K562 (cell line): ENCODE results near the gene LAMA2. TPM values are rescaled to one million over a fixed set of nuclear protein-coding genes. Genes with fewer than 3 reads are reported as not detected.

ENCODE experiments used
- ATAC-seq: fragments of 200-7000 bp; cut with Tn5 transposase; 3 replicates; pipeline ENCODE4 v1.9.1; 2020; ENCODE audit warnings: moderate library complexity
- BruUV-seq: library from RNA; stranded (reverse); fragments of 400-500 nt; replicated peaks from 2 replicates; lab custom pipeline; 2021; lab: Mats Ljungman, UMichigan
- CTCF ChIA-PET: fragments of 300-600 bp; formaldehyde crosslinking; extraction: SDS; loops from one replicate; lab custom pipeline; 2021; ENCODE audit warnings: low intra/inter-chr PET ratio; lab: Yijun Ruan, JAX
- POLR2A ChIA-PET: fragments of 300-600, 350-650 bp; sonication (Branson Sonifier 250); formaldehyde crosslinking; extraction: SDS; loops from one replicate; lab custom pipeline; 2021; ENCODE audit warnings: antibody characterized with exemption, inconsistent platforms; lab: Yijun Ruan, JAX
- DNase-seq, 4 experiments: peaks; one replicate each; pipeline versions ENCODE4 v3.0.0 to v3.0.0-alpha.2; 2011 to 2018; ENCODE audit warnings: low spot score in 3 of 4, mixed read lengths in 3 of 4; ENCODE audit errors: extremely low read depth in 1 of 4
- FAIRE-seq: peaks from 2 replicates; lab custom pipeline; 2011; peaks lifted over from hg19 to GRCh38; lab: Jason Lieb, UNC
- H2AFZ ChIP-seq: 2 replicates; pipeline ENCODE4 v1.6.0; 2011; ENCODE audit warnings: low read depth, low read length, control low read depth, inconsistent platforms
- H3K27ac ChIP-seq: fragments of 200-600 bp; 3 replicates; pipeline ENCODE4 v1.8.0; 2011; ENCODE audit warnings: low read depth, mild to moderate bottlenecking, control low read depth, inconsistent platforms, low read length, moderate library complexity, mixed read lengths; ENCODE audit errors: extremely low read depth
- H3K27me3 ChIP-seq, 2 experiments: fragments of 300-600 bp in 1 of 2; 2 replicates in 1 of 2; 3 replicates in 1 of 2; pipeline versions ENCODE4 v1.6.0 to v1.8.0; 2011; ENCODE audit warnings: inconsistent platforms in 2 of 2, low read length in 2 of 2, mild to moderate bottlenecking in 1 of 2, mixed read lengths in 1 of 2, moderate library complexity in 1 of 2; ENCODE audit not compliant: control insufficient read depth in 2 of 2, insufficient read depth in 2 of 2
- H3K36me3 ChIP-seq: fragments of 300-600 bp; 3 replicates; pipeline ENCODE4 v1.8.0; 2011; ENCODE audit warnings: mild to moderate bottlenecking, low read length, inconsistent platforms; ENCODE audit not compliant: control insufficient read depth, insufficient read depth
- H3K4me1 ChIP-seq, 2 experiments: fragments of 200-600 bp in 1 of 2; replicated peaks in 1 of 2; 2 replicates in 1 of 2; 3 replicates in 1 of 2; pipeline versions ENCODE4 v1.5.1 to v1.8.0; 2011; ENCODE audit warnings: inconsistent platforms in 2 of 2, low read length in 2 of 2, mild to moderate bottlenecking in 1 of 2, mixed read lengths in 1 of 2, moderate library complexity in 1 of 2; ENCODE audit not compliant: control insufficient read depth in 2 of 2, insufficient read depth in 2 of 2
- H3K4me2 ChIP-seq: 2 replicates; pipeline ENCODE4 v1.6.1; 2011; ENCODE audit warnings: low read length, control low read depth, inconsistent platforms, mixed read lengths; ENCODE audit not compliant: insufficient read depth
- H3K4me3 ChIP-seq: fragments of 200-600 bp; sonication (generic), shearing (Covaris generic); 2 replicates; pipeline ENCODE4 v1.5.1; 2016; ENCODE audit warnings: control low read depth, inconsistent platforms
- H3K79me2 ChIP-seq: fragments of 200-600 bp; 3 replicates; pipeline ENCODE4 v1.8.0; 2011; ENCODE audit warnings: low read length, inconsistent platforms; ENCODE audit not compliant: control insufficient read depth, insufficient read depth
- H3K9ac ChIP-seq, 2 experiments: 2 replicates each; pipeline versions ENCODE4 v1.6.0 to v1.6.1; 2011; ENCODE audit warnings: low read depth in 2 of 2, low read length in 2 of 2, control low read depth in 1 of 2, inconsistent platforms in 1 of 2, mild to moderate bottlenecking in 1 of 2, mixed read lengths in 1 of 2; ENCODE audit not compliant: insufficient read depth in 1 of 2
- H3K9me1 ChIP-seq: one replicate; pipeline ENCODE4 v1.6.0; 2011; ENCODE audit warnings: inconsistent platforms, mild to moderate bottlenecking, low read length, moderate library complexity; ENCODE audit not compliant: control insufficient read depth, insufficient read depth
- H3K9me3 ChIP-seq: replicated peaks from 2 replicates; pipeline ENCODE4 v1.5.1; 2011; ENCODE audit warnings: low read depth, low read length, inconsistent platforms; ENCODE audit not compliant: control insufficient read depth, insufficient read depth
- H4K20me1 ChIP-seq: replicated peaks from 2 replicates; pipeline ENCODE4 v1.6.1; 2011; ENCODE audit warnings: low read length, inconsistent platforms, mixed read lengths; ENCODE audit not compliant: control insufficient read depth, insufficient read depth
- BCL6 ChIP-seq: fragments of 250-450 bp; sonication (Bioruptor Pico); IDR thresholded peaks from 2 replicates; pipeline ENCODE4 v1.4.0; 2020
- CSDE1 ChIP-seq, 2 experiments: fragments of 450-650 bp; IDR thresholded peaks; 2 replicates each; pipeline ENCODE4 v1.6.1; 2016; ENCODE audit warnings: mild to moderate bottlenecking in 1 of 2
- ELF4 ChIP-seq: fragments of 450-650 bp; formaldehyde crosslinking; IDR thresholded peaks from 2 replicates; pipeline ENCODE4 v1.4.0; 2022; ENCODE audit warnings: missing genetic modification characterization
- HOXB6 ChIP-seq: fragments of 250-450 bp; sonication (Bioruptor Pico); IDR thresholded peaks from 2 replicates; pipeline ENCODE4 v1.5.1; 2022; ENCODE audit warnings: mild to moderate bottlenecking, borderline replicate concordance
- IFI16 ChIP-seq: fragments of 250-450 bp; sonication (Bioruptor Pico); IDR thresholded peaks from 2 replicates; pipeline ENCODE4 v2.1.2; 2022; ENCODE audit warnings: mild to moderate bottlenecking, inconsistent platforms
- KLF1 ChIP-seq: fragments of 450-650 bp; IDR thresholded peaks from 2 replicates; pipeline ENCODE4 v1.6.1; 2016; ENCODE audit warnings: missing genetic modification characterization, missing compliant biosample characterization
- MAFK ChIP-seq: IDR thresholded peaks from 2 replicates; pipeline ENCODE4 v1.6.1; 2011; ENCODE audit warnings: low read length, improper control_type of control experiment
- MECOM ChIP-seq: fragments of 250-450 bp; sonication (Bioruptor Pico); IDR thresholded peaks from 2 replicates; pipeline ENCODE4 v1.8.0; 2022; ENCODE audit warnings: inconsistent platforms
- PCBP1 ChIP-seq: fragments of 200-400 bp; formaldehyde crosslinking; IDR thresholded peaks from 2 replicates; pipeline ENCODE4 v1.6.1; 2018; ENCODE audit warnings: mild to moderate bottlenecking, low read depth, low read length; ENCODE audit not compliant: poor library complexity, severe bottlenecking
- PRPF4 ChIP-seq: fragments of 200-400 bp; formaldehyde crosslinking; IDR thresholded peaks from one replicate; pipeline ENCODE4 v1.6.1; 2017; ENCODE audit warnings: low read length, low read depth, mild to moderate bottlenecking; ENCODE audit not compliant: insufficient read depth, poor library complexity, severe bottlenecking
- RBM14 ChIP-seq: fragments of 200-400 bp; formaldehyde crosslinking; IDR thresholded peaks from 2 replicates; pipeline ENCODE4 v1.6.1; 2018; ENCODE audit warnings: low read depth, mild to moderate bottlenecking, low read length, moderate library complexity, borderline replicate concordance; ENCODE audit not compliant: insufficient read depth
- SMAD1 ChIP-seq: fragments of 150-350 bp; IDR thresholded peaks from 2 replicates; pipeline ENCODE4 v1.6.1; 2014; ENCODE audit warnings: low read length, low read depth; ENCODE audit not compliant: partially characterized antibody
- SMAD3 ChIP-seq: fragments of 450-650 bp; formaldehyde crosslinking; conservative IDR thresholded peaks from 2 replicates; pipeline ENCODE4 v1.4.0; 2020; ENCODE audit warnings: mild to moderate bottlenecking
- SRSF9 ChIP-seq: fragments of 200-400 bp; formaldehyde crosslinking; IDR thresholded peaks from 2 replicates; pipeline ENCODE4 v1.6.1; 2017; ENCODE audit warnings: low read depth, low read length, borderline replicate concordance
- U2AF2 ChIP-seq: fragments of 200-400 bp; formaldehyde crosslinking; optimal IDR thresholded peaks from 2 replicates; pipeline ENCODE3; 2017; ENCODE audit warnings: low read depth, mild to moderate bottlenecking, low read length
- YBX1 ChIP-seq: fragments of 450-650 bp; IDR thresholded peaks from 2 replicates; pipeline ENCODE4 v1.7.1; 2016; ENCODE audit warnings: mild to moderate bottlenecking
- ZNF384 ChIP-seq: IDR thresholded peaks from 2 replicates; pipeline ENCODE4 v1.6.1; 2012; ENCODE audit warnings: low read depth, low read length, improper control_type of control experiment
- ZNF583 ChIP-seq: fragments of 250-450 bp; sonication (Bioruptor Pico); IDR thresholded peaks from 2 replicates; pipeline ENCODE4 v1.4.0; 2020
- ZNF717 ChIP-seq: fragments of 250-450 bp; sonication (Bioruptor Pico); IDR thresholded peaks from 2 replicates; pipeline ENCODE4 v1.5.0; 2021
- WGBS: fragments of 100-300 bp; shearing (Covaris generic); methylation state at CpG from one replicate; pipeline ENCODE4 v1.1.6; 2016; ENCODE audit warnings: low coverage, mixed read lengths; ENCODE audit not compliant: insufficient coverage; ENCODE audit errors: missing lambda C conversion rate; 5-methylcytosine and 5-hydroxymethylcytosine counted together
- in situ Hi-C: fragments of 300-500 bp; cut with MboI; formaldehyde crosslinking; loops from 4 replicates; pipeline ENCODE4 v1.15.0; 2018; ENCODE audit warnings: inconsistent platforms, mixed read lengths
- intact Hi-C: fragments of 100-400 bp; cut with micrococcal nuclease; formaldehyde crosslinking; loops from 2 replicates; pipeline ENCODE4 v1.14.2; 2022
- polyA plus RNA-seq, 8 experiments: library from polyadenylated mRNA; depleted of rRNA in 4 of 8; stranded (reverse) in 5 of 8; unstranded in 3 of 8; fragments of >200 nt; fragmentation: Nextera tagmentation in 2 of 8; fragmentation: Illumina TruSeq in 1 of 8; extraction: Ambion mirVana in 2 of 8; extraction: Trizol in 1 of 8; gene quantifications; 2 replicates each; pipeline versions ENCODE4 v1.2.1 to v1.2.3, GENCODE V29; 2011 to 2014; ENCODE audit warnings: inconsistent platforms in 1 of 8, missing spikeins in 1 of 8
- total RNA-seq, 7 experiments: library from RNA; depleted of rRNA in 6 of 7; stranded (reverse); fragments of >200 nt in 6 of 7; fragmentation: Illumina TruSeq in 2 of 7; extraction: Trizol in 2 of 7; gene quantifications; 2 replicates each; pipeline versions ENCODE4 v1.2.1 to v1.2.3, GENCODE V29; 2011 to 2021; ENCODE audit warnings: low replicate concordance in 1 of 7
- TF ChIP-seq, protein P1 (sequence below): sonication (generic); formaldehyde crosslinking; IDR thresholded peaks from 2 replicates; pipeline ENCODE4 v1.8.0; 2022; ENCODE audit warnings: mild to moderate bottlenecking, missing genetic modification reagents, borderline replicate concordance

LAMA2 gene
- total and polyA plus RNA-seq, 9 of the 15 experiments (the other 6 are each of a cell fraction or from before 2014, with no cell fraction given), result 0.04 to 1.5 (median 0.36) TPM

DNA sequence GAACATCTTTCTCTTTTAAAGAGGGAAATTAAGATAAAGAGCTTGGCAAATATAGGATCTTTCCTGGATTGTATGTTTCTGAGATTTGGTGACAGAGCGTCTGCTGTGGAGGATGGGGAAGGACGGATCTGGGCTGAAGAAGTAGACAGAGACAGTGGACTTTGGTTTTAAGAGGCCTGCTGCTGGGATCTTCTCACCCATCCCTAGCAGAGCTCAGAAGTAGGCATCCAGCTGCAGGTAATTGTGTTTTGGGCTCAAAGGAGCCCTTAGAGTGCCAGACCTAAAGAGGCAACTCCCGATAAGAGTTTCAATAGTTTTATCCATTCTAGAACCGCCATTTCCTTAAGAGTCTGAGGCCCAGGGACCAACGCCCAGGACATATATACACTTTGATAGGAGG lies 20.8 kb downstream of the LAMA2 start:
- in situ Hi-C loops, result no loop called here
- H4K20me1 ChIP-seq, result no peaks in the 10 kb centered on the region
- no peaks in the 10 kb centered on the region for H3K4me1 ChIP-seq
- WGBS, result 0% methylated on average over 5 of the region's 5 CpGs
- H3K36me3 ChIP-seq, result no peaks in the 10 kb centered on the region
- no peak for ATAC-seq
- no peaks in the 10 kb centered on the region for H3K79me2 ChIP-seq
- no peak overlapping the region for H3K4me2 ChIP-seq
- H3K4me3 ChIP-seq, result no peak overlapping the region
- H3K9me3 ChIP-seq, result no peaks in the 10 kb centered on the region
- H3K27ac ChIP-seq, result no peak overlapping the region
- no peaks in the 10 kb centered on the region for H3K9me1 ChIP-seq
- no TSS peak for BruUV-seq
- H3K27me3 ChIP-seq, result no peaks in the 10 kb centered on the region
- TF ChIP-seq PCBP1 (no peak), ZNF717 (CRISPR knock-in tag) (no peak), YBX1 (no peak), SMAD1 (no peak), IFI16 (CRISPR knock-in tag) (no peak), RBM14 (no peak), HOXB6 (CRISPR knock-in tag) (no peak), U2AF2 (no peak), MAFK (no peak), BCL6 (CRISPR knock-in tag) (no peak), MECOM (CRISPR knock-in tag) (no peak), ELF4 (CRISPR knock-in tag) (no peak), PRPF4 (no peak), CSDE1 (IDR thresholded peaks at IDR 0.05) (no peak), KLF1 (tag) (no peak), ZNF583 (CRISPR knock-in tag) (no peak), ZNF384 (no peak), SMAD3 (CRISPR knock-in tag) (no peak), SRSF9 (no peak)
- TF ChIP-seq, protein P1, sequence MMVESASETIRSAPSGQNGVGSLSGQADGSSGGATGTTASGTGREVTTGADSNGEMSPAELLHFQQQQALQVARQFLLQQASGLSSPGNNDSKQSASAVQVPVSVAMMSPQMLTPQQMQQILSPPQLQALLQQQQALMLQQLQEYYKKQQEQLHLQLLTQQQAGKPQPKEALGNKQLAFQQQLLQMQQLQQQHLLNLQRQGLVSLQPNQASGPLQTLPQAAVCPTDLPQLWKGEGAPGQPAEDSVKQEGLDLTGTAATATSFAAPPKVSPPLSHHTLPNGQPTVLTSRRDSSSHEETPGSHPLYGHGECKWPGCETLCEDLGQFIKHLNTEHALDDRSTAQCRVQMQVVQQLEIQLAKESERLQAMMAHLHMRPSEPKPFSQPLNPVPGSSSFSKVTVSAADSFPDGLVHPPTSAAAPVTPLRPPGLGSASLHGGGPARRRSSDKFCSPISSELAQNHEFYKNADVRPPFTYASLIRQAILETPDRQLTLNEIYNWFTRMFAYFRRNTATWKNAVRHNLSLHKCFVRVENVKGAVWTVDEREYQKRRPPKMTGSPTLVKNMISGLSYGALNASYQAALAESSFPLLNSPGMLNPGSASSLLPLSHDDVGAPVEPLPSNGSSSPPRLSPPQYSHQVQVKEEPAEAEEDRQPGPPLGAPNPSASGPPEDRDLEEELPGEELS (CRISPR knock-in tag), result no peak
- TF ChIP-seq, all 486 proteins: peak for 0
- intact Hi-C loops, result no loop called here
- no peak for FAIRE-seq
- H3K9ac ChIP-seq, result no peak overlapping the region
- ChIA-PET CTCF (no interaction called here), POLR2A (no interaction called here)
- no peak overlapping the region for H2AFZ ChIP-seq
- DNase-seq, result no peak
